ENCODE measurements around the gene CTNNA3. TPM values are rescaled to one million over a fixed set of nuclear protein-coding genes. Genes with fewer than 3 reads are reported as not detected.

Gene CTNNA3
- total RNA-seq, 4 donors from 2014 or later, result 1.5 to 9.8 (median 4.3) TPM

DNA sequence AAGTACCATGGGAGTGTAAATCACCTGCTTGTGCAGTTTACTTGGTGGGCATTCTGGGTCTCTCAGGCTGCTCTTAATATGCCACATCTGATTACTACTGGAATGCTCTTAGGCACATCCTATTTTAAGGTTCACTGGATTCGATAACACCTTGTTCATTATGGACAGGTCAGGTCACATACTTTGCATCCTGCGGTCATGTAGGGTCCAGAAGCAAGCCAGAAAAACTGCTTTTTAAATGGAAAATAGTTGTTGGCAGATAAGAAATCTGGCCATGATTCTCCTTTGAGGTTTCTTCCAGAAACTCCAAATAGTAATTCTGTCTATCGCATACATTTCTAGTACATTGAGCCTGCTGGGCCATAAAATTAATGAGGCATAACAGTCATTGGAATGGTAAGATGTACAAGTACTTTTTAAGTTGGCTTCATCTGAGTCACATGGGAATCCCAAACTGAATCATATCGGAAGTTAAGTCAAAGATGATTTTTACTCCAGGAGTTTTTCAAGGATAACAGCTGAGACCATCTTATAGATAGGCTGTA lies 398.3 kb downstream of the CTNNA3 start:
- intact Hi-C loops (cut with DNase I; ENCODE audit: low total_unique reads), result no loop called here
- Histone ChIP-seq H3K27me3 (no peaks in the 10 kb centered on the region), H3K27ac (no peak overlapping the region)

DNA sequence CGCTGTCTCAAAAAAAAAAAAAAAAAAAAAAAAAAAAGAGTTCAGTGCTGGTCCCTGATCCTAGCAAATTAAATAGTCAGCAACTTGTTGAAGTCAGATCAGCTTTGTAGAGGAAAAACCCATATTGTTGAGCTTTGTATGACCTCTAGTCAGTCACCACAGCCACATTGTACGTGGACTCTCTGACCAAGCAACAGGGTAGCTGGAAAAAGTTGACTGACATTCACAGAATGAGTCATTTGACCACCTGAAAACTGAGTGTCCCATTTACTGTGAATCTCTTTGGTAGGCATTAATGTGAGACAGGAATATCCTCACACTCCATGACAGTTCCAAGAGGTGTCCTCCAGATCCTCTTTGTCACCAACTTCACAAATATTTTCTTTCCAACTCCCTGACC lies 399.1 kb downstream of the CTNNA3 start:
- intact Hi-C loops (cut with DNase I; ENCODE audit: low total_unique reads), result no loop called here
- TF ChIP-seq, protein P1, sequence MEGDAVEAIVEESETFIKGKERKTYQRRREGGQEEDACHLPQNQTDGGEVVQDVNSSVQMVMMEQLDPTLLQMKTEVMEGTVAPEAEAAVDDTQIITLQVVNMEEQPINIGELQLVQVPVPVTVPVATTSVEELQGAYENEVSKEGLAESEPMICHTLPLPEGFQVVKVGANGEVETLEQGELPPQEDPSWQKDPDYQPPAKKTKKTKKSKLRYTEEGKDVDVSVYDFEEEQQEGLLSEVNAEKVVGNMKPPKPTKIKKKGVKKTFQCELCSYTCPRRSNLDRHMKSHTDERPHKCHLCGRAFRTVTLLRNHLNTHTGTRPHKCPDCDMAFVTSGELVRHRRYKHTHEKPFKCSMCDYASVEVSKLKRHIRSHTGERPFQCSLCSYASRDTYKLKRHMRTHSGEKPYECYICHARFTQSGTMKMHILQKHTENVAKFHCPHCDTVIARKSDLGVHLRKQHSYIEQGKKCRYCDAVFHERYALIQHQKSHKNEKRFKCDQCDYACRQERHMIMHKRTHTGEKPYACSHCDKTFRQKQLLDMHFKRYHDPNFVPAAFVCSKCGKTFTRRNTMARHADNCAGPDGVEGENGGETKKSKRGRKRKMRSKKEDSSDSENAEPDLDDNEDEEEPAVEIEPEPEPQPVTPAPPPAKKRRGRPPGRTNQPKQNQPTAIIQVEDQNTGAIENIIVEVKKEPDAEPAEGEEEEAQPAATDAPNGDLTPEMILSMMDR (IDR thresholded peaks at IDR 0.05), result no peak
- no peak for TF ChIP-seq POLR2A (IDR thresholded peaks at IDR 0.05)
- DNase-seq, result no peak
- no peaks in the 10 kb centered on the region for H3K4me1 ChIP-seq
- no peak overlapping the region for H3K4me3 ChIP-seq
- no peaks in the 10 kb centered on the region for H3K36me3 ChIP-seq
- H3K27ac ChIP-seq, result no peak overlapping the region
- H3K27me3 ChIP-seq, result no peaks in the 10 kb centered on the region
- H3K9me3 ChIP-seq, result no peaks in the 10 kb centered on the region

More for the DNA sequence above, 398.3 kb downstream of the CTNNA3 start:
- TF ChIP-seq, protein P1 (IDR thresholded peaks at IDR 0.05), result no peak
- no peak for TF ChIP-seq POLR2A (IDR thresholded peaks at IDR 0.05)
- no peak for DNase-seq
- Histone ChIP-seq H3K4me3 (no peak overlapping the region), H3K9me3 (no peaks in the 10 kb centered on the region), H3K36me3 (no peaks in the 10 kb centered on the region), H3K4me1 (no peaks in the 10 kb centered on the region)

DNA sequence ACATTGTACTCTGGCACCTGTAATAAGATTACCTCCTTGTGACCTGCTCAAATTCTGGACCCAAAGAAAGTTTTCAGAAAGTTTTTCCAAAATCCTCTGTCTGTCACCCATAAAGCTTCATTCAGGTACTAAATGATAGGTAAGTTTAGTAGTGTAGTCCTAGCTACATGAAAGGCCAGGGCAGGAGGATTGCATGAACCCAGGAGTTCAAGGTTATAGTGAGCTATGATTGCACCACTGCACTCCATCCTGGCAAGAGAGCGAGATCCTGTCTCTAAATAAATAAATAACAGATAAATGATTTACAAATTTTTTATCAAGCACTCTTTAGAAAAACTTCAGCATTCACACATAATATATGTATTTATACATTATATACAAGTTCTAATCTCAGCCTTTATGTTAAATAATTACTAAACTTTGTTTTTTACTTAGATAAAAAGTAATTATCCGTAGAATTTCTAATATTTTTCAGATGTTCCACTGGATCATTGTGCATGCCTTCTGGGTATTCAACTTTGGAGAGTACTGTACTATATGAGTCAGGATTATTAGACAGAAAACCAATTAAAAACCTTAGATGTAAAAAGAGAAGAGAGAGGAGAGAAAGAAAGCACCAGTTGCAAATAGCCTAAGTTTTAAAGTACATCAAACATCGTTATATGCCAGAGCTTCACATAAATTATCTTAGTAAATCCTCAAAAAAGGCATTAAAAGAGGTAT lies 407.1 kb downstream of the CTNNA3 start:
- Histone ChIP-seq H3K27me3 (no peaks in the 10 kb centered on the region), H3K36me3 (no peaks in the 10 kb centered on the region), H3K27ac (no peak overlapping the region), H3K4me1 (no peaks in the 10 kb centered on the region), H3K4me3 (no peak overlapping the region), H3K9me3 (no peaks in the 10 kb centered on the region)
- TF ChIP-seq, protein P1 (IDR thresholded peaks at IDR 0.05), result no peak
- no peak for TF ChIP-seq POLR2A (IDR thresholded peaks at IDR 0.05)
- DNase-seq, result no peak
- intact Hi-C loops (cut with DNase I; ENCODE audit: low total_unique reads), result no loop called here

DNA sequence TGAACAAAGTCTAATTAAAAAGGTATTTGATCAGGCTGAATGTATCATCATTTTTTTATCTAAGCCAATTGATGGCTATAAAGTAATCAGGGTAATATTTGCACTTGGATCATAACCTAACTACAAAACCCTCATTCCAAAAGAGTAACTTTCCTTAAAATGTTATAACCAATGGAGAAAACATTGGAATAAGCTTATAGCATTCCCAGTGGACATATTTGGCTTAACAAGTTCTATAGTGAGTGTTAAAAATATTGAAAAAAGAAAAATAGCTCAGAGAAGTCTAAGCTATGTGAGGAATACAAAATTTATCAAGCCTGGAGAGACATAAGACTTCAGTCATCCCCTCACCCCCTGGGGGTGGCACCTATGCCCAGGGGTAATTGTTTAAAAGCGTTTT lies 411.4 kb downstream of the CTNNA3 start:
- Histone ChIP-seq H3K27ac (no peak overlapping the region), H3K4me3 (no peak overlapping the region), H3K36me3 (no peaks in the 10 kb centered on the region), H3K4me1 (no peaks in the 10 kb centered on the region), H3K9me3 (no peaks in the 10 kb centered on the region), H3K27me3 (no peaks in the 10 kb centered on the region)
- TF ChIP-seq POLR2A (IDR thresholded peaks at IDR 0.05), result no peak
- TF ChIP-seq, protein P1 (IDR thresholded peaks at IDR 0.05), result no peak
- intact Hi-C loops (cut with DNase I; ENCODE audit: low total_unique reads), result no loop called here
- DNase-seq, result no peak

DNA sequence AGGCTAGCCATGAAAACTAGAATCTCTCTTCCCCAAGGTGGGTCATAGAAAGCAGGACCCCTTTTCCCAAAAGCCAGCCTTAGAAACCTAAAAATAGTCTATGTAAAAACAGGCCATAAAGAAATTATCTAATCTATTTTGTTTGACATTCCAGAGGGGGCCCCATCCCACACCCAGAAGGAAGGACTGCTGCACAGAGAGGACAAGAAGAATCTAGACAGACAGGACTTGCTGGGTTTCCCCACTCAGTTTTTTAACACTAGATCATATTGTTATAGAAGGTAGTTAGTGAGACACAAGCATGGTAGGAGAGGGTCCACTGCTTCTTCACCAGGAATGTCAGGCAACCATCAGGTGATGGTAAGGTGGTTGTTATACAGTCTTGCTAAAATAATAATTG lies 413.1 kb downstream of the CTNNA3 start:
- no peak for TF ChIP-seq POLR2A (IDR thresholded peaks at IDR 0.05)
- TF ChIP-seq, protein P1 (IDR thresholded peaks at IDR 0.05), result no peak

More for the DNA sequence above, 413.1 kb downstream of the CTNNA3 start:
- Histone ChIP-seq H3K27ac (no peak overlapping the region), H3K36me3 (no peaks in the 10 kb centered on the region), H3K4me1 (no peaks in the 10 kb centered on the region), H3K4me3 (no peak overlapping the region), H3K27me3 (no peaks in the 10 kb centered on the region), H3K9me3 (no peaks in the 10 kb centered on the region)
- DNase-seq, result no peak
- intact Hi-C loops (cut with DNase I; ENCODE audit: low total_unique reads), result no loop called here

Data from uterus (tissue), 4 donors.